SK-N-SH (cell line): ENCODE measurements around the gene FBXO34. TPM values are rescaled to one million over a fixed set of nuclear protein-coding genes. Genes with fewer than 3 reads are reported as not detected.

Source experiments
- CTCF ChIA-PET: fragments of 300-600, 350-600 bp; formaldehyde crosslinking; extraction: SDS; loops from one replicate; lab custom pipeline; 2021; lab: Yijun Ruan, JAX
- POLR2A ChIA-PET: fragments of 350-600 bp; sonication (Branson Sonifier 250); formaldehyde crosslinking; extraction: SDS; loops from one replicate; lab custom pipeline; 2020; ENCODE audit warnings: antibody characterized with exemption, inconsistent platforms; lab: Yijun Ruan, JAX
- DNase-seq: peaks from one replicate; pipeline ENCODE4 v3.0.0; 2012
- H2AFZ ChIP-seq: fragments of 200-600 bp; sonication (generic); 2 replicates; pipeline ENCODE4 v1.8.1; 2016; ENCODE audit warnings: antibody characterized with exemption, mild to moderate bottlenecking, low read depth
- H3F3A ChIP-seq: fragments of 200-600 bp; sonication (generic); replicated peaks from 2 replicates; pipeline ENCODE3; 2016; ENCODE audit warnings: antibody characterized with exemption, mild to moderate bottlenecking; ENCODE audit not compliant: insufficient read depth
- H3K27ac ChIP-seq, 2 experiments: fragments of 200-500 bp in 1 of 2; fragments of 200-600 bp in 1 of 2; sonication (Bioruptor generic) in 1 of 2; sonication (generic), shearing (Covaris generic) in 1 of 2; 2 replicates each; pipeline versions ENCODE4 v1.5.1 to v1.6.1; 2014 to 2016; ENCODE audit warnings: low read depth in 2 of 2, inconsistent platforms in 1 of 2, low read length in 1 of 2, mild to moderate bottlenecking in 1 of 2, mixed read lengths in 1 of 2
- H3K27me3 ChIP-seq: fragments of 200-600 bp; sonication (generic), shearing (Covaris generic); 2 replicates; pipeline ENCODE4 v1.6.1; 2016; ENCODE audit warnings: mixed run types; ENCODE audit not compliant: insufficient read depth
- H3K36me3 ChIP-seq, 2 experiments: fragments of 200-500 bp in 1 of 2; fragments of 200-600 bp in 1 of 2; sonication (Bioruptor generic) in 1 of 2; sonication (generic) in 1 of 2; replicated peaks in 1 of 2; 2 replicates each; pipeline versions ENCODE3 to v1.5.1; 2014 to 2016; ENCODE audit warnings: low read length in 1 of 2, mild to moderate bottlenecking in 1 of 2; ENCODE audit not compliant: insufficient read depth in 2 of 2, control insufficient read depth in 1 of 2
- H3K4me1 ChIP-seq, 2 experiments: fragments of 200-500 bp in 1 of 2; fragments of 200-600 bp in 1 of 2; sonication (Bioruptor generic) in 1 of 2; sonication (generic), shearing (Covaris generic) in 1 of 2; 2 replicates each; pipeline versions ENCODE4 v1.5.1 to v1.6.1; 2014 to 2016; ENCODE audit warnings: low read depth in 1 of 2, low read length in 1 of 2, mixed run types in 1 of 2; ENCODE audit not compliant: insufficient read depth in 2 of 2, control insufficient read depth in 1 of 2
- H3K4me2 ChIP-seq: fragments of 200-600 bp; sonication (generic), shearing (Covaris generic); 2 replicates; pipeline ENCODE4 v1.6.1; 2017; ENCODE audit warnings: mixed run types
- H3K4me3 ChIP-seq, 2 experiments: fragments of 200-500 bp in 1 of 2; fragments of 200-600 bp in 1 of 2; sonication (Bioruptor generic) in 1 of 2; sonication (generic), shearing (Covaris generic) in 1 of 2; 2 replicates each; pipeline versions ENCODE4 v1.5.1 to v1.8.1; 2014 to 2016; ENCODE audit warnings: low read depth in 2 of 2, inconsistent platforms in 1 of 2, low read length in 1 of 2, mild to moderate bottlenecking in 1 of 2, mixed read lengths in 1 of 2, moderate library complexity in 1 of 2
- H3K79me2 ChIP-seq: fragments of 200-600 bp; sonication (generic); 2 replicates; pipeline ENCODE4 v1.8.1; 2017; ENCODE audit warnings: mild to moderate bottlenecking; ENCODE audit not compliant: insufficient read depth
- H3K9ac ChIP-seq: fragments of 200-600 bp; sonication (generic); 2 replicates; pipeline ENCODE4 v1.6.1; 2017; ENCODE audit warnings: mixed run types
- H3K9me2 ChIP-seq: fragments of 200-600 bp; sonication (generic); 2 replicates; pipeline ENCODE4 v1.6.1; 2017; ENCODE audit warnings: mixed run types
- H3K9me3 ChIP-seq: fragments of 200-600 bp; sonication (generic); 2 replicates; pipeline ENCODE4 v1.6.1; 2017; ENCODE audit warnings: mixed run types, mild to moderate bottlenecking, moderate library complexity
- H4K20me1 ChIP-seq: fragments of 200-600 bp; sonication (generic); 2 replicates; pipeline ENCODE4 v1.6.1; 2017; ENCODE audit warnings: mild to moderate bottlenecking, mixed run types; ENCODE audit not compliant: insufficient read depth
- CTCF ChIP-seq: fragments of 200-600 bp; sonication (generic); IDR thresholded peaks from 2 replicates; pipeline ENCODE4 v1.6.1; 2017; ENCODE audit warnings: antibody characterized with exemption, mild to moderate bottlenecking, moderate library complexity
- EZH2phosphoT487 ChIP-seq: fragments of 200-600 bp; sonication (generic); IDR thresholded peaks from 2 replicates; pipeline ENCODE4 v1.6.1; 2017; ENCODE audit warnings: low read depth, mixed run types, mild to moderate bottlenecking, antibody characterized with exemption, moderate library complexity, borderline replicate concordance
- FOXJ3 ChIP-seq: sonication (generic); formaldehyde crosslinking; IDR thresholded peaks from 2 replicates; pipeline ENCODE4 v1.5.1; 2020; ENCODE audit warnings: mild to moderate bottlenecking, missing genetic modification reagents
- IRF3 ChIP-seq: fragments of 150-350 bp; IDR thresholded peaks from 2 replicates; pipeline ENCODE4 v1.6.1; 2016; ENCODE audit warnings: mild to moderate bottlenecking, low read depth, low read length
- RCOR1 ChIP-seq: fragments of 150-350 bp; IDR thresholded peaks from 2 replicates; pipeline ENCODE4 v1.6.1; 2017; ENCODE audit warnings: antibody characterized with exemption, low read length
- USF2 ChIP-seq: fragments of 150-350 bp; IDR thresholded peaks from 2 replicates; pipeline ENCODE4 v1.6.1; 2017; ENCODE audit warnings: antibody characterized with exemption, low read length, low read depth, borderline replicate concordance
- ZBTB33 ChIP-seq: IDR thresholded peaks from 2 replicates; pipeline ENCODE4 v1.4.0; 2012; ENCODE audit warnings: low read depth, borderline replicate concordance
- WGBS: methylation state at CpG from one replicate; pipeline ENCODE4 v1.1.6; 2017; ENCODE audit warnings: low lambda C conversion rate; 5-methylcytosine and 5-hydroxymethylcytosine counted together
- polyA plus RNA-seq, 3 experiments: library from polyadenylated mRNA; depleted of rRNA; stranded (reverse); fragments of >200 nt; gene quantifications; 2 replicates each; pipeline ENCODE4 v1.2.3, GENCODE V29; 2012
- TF ChIP-seq, protein P1 (sequence below): IDR thresholded peaks from 2 replicates; pipeline ENCODE4 v1.4.0; 2012; ENCODE audit warnings: low read depth

FBXO34 gene
- polyA plus RNA-seq, 1 of the 3 experiments (the other 2 are of a cell fraction): 10.0 TPM

DNA sequence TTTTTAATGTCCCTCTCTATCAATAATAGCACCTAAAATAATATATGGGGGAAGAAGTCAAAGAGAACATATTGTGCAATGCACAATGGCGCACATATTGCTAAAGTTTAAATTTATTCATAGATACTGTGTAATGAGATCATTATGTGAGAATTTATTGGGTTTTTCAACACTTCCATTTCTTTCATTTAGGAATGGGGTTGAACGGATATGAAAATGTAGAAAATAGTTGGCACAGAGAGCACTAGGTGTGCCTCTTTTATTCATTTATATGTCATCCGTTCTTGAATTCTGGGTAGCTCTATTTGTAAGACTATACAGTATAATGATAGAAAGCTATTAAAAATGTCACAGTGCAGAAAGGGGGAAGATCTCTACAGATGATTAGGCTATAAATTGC, 76.5 kb downstream of the FBXO34 start (continued):
- TF ChIP-seq IRF3 (no peak), USF2 (no peak), FOXJ3 (no peak), CTCF (no peak), ZBTB33 (no peak)
- TF ChIP-seq, protein P1, sequence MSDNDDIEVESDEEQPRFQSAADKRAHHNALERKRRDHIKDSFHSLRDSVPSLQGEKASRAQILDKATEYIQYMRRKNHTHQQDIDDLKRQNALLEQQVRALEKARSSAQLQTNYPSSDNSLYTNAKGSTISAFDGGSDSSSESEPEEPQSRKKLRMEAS: no peak
- TF ChIP-seq, all 33 proteins: peak for 0

DNA sequence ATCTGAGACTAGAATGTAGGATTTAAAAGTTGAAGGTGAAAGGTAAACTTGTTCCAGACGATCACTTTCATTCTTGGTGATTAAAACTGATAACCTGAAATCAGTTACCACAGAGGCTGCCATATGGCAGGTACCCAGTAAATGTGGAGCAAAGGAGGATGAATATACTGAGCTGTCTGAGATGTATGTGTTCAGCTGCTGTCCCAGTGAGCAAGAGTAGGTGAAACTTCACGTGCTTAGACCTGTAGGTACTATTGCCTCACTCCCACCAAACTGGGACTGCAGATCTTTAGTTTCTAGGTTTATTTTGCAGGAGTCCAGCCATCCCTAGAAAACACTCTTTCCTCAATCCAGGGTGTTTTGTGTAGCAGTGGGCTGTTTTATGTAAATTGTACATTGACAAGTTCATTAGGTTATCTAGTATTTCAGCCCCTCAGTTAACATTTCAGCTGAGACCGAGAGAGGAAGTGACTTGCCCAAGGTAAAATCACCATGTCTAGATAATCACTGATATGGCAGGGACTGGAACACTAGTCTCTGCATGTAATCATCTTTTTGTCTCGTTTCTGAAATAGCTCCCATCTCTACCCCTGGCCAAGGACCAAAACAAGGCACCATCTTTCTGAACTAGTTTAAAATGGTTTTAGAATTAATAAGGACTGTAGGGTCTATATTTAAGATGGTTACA, 77.7 kb downstream of the FBXO34 start:
- H3K27me3 ChIP-seq: no peaks in the 10 kb centered on the region
- H4K20me1 ChIP-seq: peaks cover 16% of the 10 kb centered on the region
- H3K4me1 ChIP-seq: peaks cover 0 to 9% of the 10 kb centered on the region in 2 experiments; a peak in 2 of 4 replicates
- no peak for DNase-seq
- H3K9me2 ChIP-seq: no peaks in the 10 kb centered on the region
- H3K4me3 ChIP-seq: no peak overlapping the region
- H2AFZ ChIP-seq: no peak overlapping the region
- peaks cover 37% of the 10 kb centered on the region for H3K79me2 ChIP-seq
- H3K4me2 ChIP-seq: no peak overlapping the region
- no peak overlapping the region for H3K9ac ChIP-seq
- ChIA-PET POLR2A (interaction anchor here (0.6 kb wide), 1 partner anchor 68 kb away, joined by 6 read pairs; no protein-coding TSS in a partner anchor), CTCF (interaction anchor here (0.9 to 3.9 kb wide), 3 partner anchors 18 to 103 kb away, joined by 3 to 11 read pairs (median 7); no protein-coding TSS in a partner anchor)
- no peaks in the 10 kb centered on the region for H3K9me3 ChIP-seq
- WGBS: 60% methylated on average over 4 of the region's 4 CpGs
- TF ChIP-seq RCOR1: no peak
- no peak for TF ChIP-seq EZH2phosphoT487
- no peak for TF ChIP-seq USF2
- H3K36me3 ChIP-seq: peaks cover 14 to 33% of the 10 kb centered on the region in 2 experiments
- peak overlapping the region in 1 of 2 experiments; percentile 34; a peak in 1 of 4 replicates for H3K27ac ChIP-seq
- no peaks in the 10 kb centered on the region for H3F3A ChIP-seq
